8988T (cell line): ENCODE measurements around the gene TLCD4.
A peak's percentile ranks its signal among the peaks of the same experiment; 100 is the strongest.
"Not testable (repeated sequence)": the region's sequence is repeated elsewhere in the genome, so short reads cannot be mapped to it uniquely, and the experiment has no call there.

Experiments used
- DNase-seq: peaks from one replicate; pipeline ENCODE4 v3.0.0; 2011

Gene TLCD4

DNA sequence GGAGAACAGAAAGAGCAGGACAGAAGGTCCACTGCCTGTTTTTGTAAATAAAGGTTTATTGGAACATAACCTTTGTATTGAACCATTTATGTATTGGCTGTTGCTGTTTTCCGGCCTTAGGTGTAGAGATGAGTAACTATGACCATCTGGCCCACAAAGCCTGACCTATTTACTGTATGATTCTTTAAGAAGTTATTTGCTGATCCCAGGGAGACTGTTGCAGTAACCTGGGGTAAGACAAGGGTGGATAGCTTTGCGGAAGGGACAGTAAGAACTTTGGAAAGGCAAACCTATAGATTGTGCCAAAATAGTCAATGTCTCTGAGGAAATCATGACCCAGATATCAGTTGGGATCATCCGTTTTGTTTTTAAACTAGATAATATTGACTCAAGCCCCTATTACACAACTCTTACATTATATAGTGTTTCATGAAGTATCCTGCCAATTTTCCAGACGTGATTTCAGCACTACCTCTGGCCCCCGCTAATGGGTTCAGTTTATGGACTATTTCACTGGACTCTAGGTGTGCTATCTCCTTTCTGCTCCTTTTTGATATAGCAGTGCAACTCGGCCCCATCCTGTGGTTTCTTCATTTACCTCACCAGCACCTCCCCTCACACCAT is 20.8 kb upstream of the TLCD4 start:
- no peak for DNase-seq

DNA sequence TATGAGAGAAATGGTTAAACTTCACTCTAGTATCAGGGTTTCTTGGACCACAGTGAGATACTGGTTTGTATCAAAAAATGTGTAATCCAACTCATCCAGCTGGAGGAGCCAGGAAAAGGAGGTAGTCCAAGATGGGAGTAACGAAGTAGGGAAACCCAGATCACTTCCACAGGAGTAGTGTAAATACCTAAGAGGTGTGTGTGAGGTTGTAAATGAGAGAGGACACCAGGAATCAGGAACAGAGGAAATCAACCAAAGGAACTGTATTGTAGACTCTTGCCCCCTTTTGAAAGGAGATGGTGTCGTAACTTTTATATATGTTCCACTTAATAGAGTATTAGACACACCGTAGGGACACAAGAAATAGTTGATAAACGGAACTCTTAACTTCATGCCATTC is 19.7 kb upstream of the TLCD4 start:
- no peak for DNase-seq

DNA sequence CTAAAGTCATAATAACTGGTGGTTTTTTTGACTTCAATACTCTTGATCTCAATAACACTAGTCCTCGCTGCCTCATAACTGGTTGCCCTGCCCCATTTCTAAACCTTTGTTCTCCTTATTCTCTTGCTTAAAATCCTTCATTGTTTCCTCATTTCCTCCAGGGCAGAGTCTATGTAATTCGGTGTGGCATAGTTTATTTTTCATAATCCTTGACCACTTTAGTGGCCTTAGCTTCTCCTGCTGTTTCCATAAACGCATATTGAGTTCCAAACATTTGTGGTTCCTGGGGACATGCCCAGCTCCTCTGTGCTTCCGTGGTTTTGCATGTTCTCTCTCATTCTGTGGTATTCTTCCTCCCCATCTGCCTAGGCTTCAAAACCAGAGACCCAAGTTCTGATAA is 19.0 kb upstream of the TLCD4 start:
- DNase-seq: no peak

DNA sequence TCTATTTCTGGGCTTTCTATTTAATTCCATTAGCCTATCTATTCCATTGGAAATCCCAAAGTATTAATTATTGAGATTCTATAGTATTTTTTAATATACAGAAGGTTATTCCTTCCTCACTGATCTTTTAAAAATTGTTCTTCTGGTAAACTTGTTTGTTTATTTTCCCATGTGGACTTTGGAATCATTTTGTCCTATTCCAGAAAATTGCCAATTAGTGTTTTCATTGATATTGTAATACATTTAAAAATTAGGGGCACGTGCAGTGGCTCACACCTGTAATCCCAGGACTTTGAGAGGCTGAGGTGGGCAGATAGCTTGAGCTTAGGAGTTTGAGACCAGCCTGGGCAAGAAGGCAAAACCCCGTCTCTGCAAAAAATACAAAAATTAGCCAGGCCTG is 8.4 kb upstream of the TLCD4 start:
- DNase-seq: no peak

DNA sequence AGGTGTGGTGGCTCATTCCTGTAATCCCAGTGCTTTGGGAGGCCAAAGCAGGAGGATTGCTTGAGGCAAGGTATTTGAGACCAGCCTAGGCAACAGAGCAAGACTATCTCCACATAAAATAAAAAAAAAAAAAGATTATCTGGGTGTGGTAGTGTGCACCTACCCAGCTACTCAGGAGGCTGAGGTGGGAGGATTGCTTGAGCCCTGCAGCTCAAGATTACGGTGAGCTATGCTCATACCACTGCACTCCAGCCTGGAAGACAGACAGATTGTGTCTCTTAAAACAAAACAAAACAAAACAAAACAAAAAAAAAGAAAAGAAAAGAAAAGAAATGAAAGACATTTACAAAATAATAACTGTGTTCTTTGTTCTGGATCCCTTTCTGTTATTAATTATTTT is 6.1 kb upstream of the TLCD4 start:
- no peak for DNase-seq

DNA sequence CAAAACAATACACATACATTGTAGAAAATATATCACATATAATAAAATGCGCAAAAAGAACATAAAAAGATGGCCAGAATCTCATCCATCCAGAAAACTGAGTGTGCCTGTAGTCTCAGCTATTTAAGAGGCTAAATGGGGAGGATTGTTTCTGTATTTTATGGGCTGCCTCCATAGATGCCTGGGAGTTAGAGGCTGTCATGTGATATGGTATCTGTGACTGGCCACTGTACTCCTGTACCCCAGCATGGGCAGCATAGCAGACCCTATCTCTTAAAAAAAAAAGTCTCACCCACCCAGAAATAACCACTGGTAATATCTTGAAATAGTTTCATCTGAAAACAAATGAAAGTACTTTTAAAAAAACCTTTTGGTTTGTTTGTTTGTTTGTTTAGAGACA is 3.5 kb upstream of the TLCD4 start:
- DNase-seq: no peak

DNA sequence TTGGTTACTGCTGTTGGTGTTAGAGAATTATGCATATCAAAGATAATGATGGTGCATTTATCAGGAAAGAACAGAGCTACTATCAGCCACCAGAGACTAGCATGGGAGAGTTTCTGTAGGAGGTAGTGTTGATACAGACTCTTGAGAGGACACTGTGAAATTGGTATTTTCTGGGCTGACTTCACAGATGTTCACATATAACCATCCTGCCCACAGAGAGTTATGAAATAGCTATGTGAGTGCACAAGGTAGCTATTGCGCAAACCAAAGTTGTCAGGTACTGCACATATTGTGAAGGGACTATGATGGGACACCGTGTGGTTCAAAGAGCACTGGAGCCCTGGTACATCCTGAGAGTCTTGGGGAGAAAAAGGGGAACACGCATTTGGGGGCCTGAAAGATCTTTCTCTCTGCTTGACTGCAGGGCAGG is 1.4 kb upstream of the TLCD4 start:
- no peak for DNase-seq

DNA sequence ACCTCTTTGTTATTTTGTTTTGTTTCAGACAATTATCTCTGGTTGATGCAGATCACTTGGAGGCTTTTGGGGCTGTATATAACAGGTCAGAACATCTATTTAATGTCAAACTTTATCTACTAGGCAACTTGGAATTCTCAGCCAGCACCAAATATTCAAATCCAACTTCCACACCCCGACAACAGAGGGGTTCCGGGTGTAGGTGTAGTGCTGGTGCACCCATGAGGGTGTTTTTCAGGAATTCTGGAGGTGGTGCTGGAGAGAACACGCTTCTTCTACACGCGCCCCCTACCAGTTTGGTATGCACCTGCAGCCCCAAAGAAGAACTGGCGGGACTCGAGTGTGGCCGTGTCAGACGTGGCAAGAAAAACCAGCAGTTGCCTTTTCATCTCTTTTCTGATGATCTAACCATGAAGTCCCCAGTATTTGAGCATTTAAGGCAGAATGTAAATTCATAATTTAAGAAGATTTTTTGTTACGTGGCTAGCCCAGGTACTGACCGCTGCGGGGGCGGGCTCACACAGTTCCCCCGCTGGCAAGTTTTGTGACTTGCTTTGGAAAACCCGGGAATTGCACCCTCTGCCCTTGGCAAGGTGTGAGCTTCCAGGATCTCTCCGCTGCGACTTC is 462 bp upstream of the TLCD4 start:
- peak; percentile 58 for DNase-seq

DNA sequence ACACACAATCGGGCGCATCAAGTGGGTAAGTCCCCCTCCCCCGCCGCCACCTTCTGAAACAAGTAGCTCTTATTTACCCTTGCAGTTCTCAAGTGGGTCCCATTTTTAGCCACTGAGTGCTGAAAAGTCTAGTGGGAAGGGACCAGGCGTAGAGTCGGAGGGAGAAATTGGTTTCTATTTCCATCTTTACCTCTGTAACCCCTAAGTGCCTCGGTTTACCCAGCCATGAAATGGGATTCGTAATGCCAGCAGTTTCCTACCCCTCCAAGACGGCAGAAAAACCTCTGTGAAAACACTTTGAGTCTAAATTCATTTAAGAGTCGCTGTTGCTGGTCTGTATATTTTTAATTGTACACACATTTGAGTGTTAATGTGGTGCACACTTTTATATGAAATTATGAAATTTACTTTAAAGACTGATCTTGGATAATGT is 928 bp downstream of the TLCD4 start:
- no peak for DNase-seq

DNA sequence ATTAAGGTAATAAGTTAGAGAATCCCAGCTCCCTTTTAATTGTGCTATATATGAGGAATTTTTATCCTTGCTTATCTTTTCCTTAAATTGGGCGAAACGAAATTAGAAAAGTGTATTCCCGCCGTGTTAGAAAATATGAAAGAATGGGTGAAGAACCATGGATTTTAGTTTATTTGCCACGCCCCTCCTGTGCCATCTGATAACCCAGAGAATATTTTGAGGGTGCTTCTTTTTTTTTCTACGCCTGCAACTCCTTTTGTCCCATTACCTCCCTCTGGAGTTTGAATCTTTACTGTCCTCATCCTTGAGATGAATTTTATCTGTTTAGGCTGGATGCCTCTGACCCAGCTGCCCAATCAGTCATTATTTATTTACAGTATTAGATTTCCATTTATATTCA is 1.6 kb downstream of the TLCD4 start:
- no peak for DNase-seq

DNA sequence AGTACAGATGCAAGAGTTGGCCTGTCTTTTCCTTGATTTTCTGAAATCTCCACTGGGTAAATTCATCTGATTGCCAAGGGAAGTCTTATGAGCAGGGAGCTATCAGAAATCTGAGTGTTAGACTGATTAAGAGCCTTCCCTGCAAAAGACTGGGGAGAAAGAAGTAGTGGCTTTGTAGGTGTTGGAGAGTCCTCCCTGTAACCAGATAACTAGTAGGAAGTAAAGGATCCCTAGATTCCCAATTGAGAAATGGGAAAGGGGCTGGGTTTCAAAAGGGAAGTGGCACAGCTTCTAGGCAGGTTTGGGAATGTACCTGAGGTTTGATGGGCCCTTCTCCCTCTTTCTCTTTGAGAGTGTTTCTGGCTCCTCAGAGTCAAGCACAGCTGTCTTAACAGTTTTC is 2.1 kb downstream of the TLCD4 start:
- DNase-seq: no peak

DNA sequence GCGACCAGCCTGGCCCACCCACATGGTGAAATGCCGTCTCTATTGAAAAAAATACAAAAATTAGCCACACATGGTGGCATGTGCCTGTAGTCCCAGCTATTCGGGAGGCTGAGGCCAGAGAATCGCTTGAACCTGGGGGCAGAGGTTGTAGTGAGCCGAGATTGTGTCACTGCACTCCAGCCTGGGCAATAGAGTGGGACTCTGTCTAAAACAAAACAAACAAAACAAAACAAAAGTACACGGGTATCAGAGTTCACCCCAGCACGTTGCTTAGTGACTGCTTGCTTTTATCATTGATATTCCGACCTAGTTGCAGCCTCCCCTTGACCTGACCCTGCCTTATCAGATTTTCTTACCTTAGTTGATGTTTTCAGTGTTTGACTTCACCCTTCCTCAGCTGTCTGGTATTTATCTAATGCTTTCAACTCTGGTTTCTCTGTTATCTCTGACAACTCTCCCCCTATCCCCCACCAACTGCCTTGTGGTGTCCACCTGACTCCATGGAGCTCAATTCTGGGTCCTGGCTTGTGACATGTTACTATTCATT is 5.1 kb downstream of the TLCD4 start:
- DNase-seq: no peak

DNA sequence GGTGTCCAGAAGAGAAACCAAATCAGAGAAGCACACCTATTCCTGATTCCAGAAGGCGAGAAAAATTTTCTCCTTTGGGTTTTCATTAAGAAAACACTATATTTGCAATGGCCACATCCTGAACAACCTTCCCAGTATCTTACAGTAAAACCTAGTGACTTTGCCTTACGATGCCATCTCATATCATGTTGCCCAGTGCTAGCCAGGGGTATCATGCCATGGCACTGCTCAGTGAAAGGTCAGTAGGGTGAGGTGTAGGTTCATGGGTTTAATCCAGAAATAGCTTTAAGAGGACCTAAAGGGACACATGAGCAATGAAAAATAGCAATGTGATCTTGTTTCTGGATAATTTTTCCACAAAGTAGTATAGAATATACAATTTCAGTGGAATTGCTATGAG is 7.2 kb downstream of the TLCD4 start:
- DNase-seq: no peak

DNA sequence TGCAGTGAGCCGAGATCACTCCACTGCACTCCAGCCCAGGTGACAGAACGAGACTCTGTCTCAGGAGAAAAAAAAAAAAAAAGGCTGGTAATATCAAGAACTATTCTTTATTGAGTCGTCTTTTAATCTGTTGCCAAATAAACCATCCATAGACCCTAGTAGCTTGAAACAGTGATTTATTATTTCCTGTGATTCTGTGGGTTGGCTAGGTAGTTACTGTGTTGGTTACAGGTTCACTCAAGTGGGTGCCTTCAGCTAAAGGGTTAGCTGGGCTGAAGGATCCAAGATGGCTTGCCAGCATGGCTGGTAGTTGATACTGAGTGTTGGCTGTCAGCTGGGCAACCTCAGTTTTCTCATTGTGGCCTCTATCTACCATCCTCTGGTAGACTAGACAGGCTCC is 9.2 kb downstream of the TLCD4 start:
- no peak for DNase-seq

DNA sequence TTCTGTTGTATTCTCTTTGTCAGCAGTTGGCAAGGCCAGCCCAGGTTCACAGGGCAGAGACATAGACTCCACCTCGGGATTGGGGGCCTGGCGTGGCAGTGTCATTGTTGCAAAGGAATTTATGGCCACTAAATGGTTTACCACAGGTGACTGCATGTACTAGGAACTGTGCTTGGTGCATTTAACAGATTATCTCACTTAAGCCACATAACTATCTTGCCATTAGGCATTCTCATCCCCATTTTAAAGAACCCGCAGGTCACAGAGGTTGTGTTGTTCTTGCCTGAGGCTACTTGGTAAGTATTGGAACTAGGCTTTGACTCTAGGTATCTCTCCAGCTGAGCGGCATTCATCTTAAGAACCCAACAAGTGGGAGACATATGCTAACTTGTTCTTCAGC is 9.7 kb downstream of the TLCD4 start:
- DNase-seq: no peak

DNA sequence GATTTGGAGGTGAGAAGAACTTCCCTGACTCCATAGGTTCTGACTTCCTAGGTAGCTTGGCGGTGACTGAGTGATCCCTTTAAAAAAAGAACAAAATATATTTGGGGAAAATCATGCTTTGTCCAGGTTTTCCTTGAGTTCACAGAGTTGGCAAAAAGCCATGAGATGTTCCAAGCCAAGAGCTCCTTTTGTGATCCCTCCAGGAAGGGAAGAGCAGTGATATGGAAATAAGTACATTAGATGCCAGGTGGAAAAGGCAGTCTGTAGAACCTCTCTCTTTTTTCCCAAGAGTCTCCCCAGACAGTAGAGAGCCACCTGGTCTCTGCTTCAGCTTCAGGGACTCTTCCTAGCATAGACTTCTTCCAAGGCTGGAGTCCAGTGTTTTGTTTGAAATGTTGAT is 10.2 kb downstream of the TLCD4 start:
- DNase-seq: no peak

DNA sequence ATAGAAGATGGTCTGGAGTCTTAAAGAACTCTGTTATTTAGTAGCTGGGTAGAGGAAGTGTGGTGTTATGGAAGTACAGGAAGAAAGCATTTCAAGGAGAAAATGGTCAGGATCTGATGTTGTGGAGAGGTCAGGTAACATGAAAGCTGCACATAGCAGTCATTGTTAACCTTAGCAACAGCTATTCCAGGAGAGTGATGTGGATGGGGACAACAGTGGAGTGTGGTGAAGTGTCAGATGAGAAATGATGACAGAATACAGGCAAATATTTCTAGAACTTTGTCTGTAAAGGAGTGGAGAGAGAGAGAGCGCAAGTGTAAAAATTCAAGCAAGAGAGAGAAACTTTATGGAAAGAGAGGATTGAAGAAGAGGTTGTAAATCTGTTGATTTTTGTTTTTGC is 15.6 kb downstream of the TLCD4 start:
- DNase-seq: no peak

DNA sequence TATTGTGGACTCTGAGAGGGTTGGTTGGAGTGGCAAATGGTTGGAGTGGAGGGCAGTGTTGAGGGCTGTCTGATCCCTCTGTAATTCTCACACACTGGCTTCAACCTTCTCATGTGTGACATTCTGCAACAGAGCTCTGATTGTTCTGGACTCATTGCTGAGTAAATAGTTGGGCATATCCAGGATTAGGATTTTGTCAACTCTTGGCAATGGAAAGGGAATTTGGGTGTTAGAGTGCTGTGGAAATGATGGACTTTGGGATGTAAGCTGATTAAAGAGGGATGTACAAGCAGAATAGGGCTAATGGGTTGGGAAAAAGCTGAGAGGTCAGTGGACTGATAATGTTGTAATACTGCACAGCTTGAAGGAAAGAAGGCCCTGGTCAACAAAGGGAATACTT is 16.5 kb downstream of the TLCD4 start:
- DNase-seq: no peak

DNA sequence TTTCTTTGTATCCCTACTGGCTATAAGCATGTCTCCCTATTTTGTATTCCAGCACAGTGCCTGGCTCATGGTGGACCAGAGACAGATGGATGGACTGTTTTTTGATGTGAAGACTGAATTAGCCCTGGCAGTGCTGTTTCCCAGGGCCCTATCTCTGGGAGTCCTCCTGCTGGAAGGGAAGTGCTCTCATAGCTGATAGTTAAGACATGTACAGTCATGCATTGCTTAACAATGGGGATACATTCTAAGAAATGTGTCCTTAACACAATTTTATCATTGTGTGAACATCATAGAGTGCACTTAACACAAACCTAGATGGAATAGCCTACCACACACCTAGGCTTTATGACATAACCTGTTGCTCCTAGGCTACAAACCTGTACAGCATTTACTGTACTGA is 21.1 kb downstream of the TLCD4 start:
- no peak for DNase-seq

DNA sequence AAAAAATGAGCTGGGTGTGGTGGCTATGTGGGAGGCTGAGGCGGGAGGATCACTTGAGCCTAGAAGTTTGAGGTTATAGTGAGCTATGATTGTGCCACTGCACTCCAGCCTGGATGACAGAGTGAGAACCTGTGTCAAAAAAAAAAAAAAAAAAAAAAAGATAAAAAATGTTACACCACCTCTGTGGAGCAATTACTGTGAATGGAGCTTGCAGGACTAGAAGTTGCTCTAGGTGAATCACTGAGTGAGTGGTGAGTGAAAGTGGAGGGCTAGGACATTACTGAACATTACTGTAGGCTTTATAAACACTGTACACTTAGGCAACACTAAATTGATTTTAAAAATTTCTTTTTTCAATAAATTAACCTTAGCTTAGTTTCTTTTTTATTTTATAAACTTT is 21.9 kb downstream of the TLCD4 start:
- DNase-seq: no peak

DNA sequence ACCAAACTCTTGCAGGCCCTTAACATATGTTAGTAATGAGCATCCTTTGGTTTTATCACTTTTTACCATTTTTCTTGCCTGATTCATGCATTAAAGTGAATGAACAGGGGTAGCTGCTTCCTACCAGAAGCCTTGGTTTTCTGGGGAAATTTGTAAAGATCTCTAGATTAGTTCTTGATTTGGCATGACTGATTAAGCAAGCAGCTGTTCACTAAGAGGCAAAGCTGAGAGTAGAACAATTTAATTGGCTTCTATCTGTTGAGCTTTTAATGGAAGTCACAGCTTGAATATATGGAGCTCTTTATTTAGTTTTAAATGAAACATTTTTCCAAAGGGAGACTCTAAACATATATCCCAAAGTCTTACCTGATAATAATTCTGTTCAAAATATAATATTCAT is 23.6 kb downstream of the TLCD4 start:
- no peak for DNase-seq

DNA sequence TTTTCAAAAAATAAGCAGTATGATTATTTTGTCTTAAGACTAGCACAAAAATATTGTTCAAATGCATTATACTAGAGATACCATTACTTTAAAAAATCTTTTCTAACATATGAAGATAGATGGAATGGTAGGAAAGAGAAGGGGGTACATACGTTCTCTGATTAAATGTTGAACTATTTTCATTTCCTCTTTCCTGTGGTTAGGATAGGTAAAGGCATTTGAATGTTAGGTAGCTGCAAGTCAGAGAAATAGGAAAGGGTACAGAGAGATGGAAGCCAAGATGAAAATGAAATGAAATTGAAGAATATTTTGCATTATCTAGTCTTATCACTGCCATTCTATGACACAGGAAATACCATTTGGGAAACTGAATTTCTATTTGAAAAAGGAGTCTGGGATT is 28.3 kb downstream of the TLCD4 start:
- DNase-seq: no peak

DNA sequence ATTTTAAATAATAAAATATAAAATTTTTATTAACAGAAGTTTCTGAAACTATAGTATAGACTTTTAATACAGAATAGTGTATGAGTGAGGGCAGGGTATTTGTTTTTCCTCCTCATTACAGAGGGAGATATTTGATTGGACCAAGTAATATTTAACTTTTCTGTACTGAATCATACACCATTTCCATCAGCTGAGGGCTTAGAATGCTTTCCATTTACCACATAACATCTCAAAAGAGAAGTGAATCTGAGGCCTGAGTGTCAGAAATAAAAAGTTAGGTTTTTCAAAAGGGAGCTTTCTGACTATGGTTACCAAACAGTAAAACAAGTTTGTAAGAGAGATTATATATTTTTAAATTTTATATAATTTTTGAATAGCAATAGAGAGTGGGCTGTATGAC is 29.5 kb downstream of the TLCD4 start:
- no peak for DNase-seq

DNA sequence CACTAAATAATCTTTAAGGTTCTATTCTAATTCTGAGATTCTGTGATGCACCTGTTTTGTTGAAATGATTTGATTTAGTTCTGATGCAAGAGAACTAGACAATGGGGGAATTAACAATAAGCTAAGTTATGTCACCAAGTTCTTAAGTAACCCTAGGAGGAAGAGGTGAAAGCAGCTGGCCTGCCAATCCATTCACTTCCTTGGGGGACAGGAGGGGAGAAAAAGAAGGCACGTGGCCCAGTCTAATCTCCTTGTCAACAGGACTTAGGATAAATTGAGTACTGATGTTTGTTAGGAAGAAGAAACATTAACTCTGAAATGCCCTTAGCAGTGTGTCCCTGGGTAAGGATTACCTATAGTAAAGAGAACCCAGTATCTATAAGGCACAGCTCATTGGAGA is 36.9 kb downstream of the TLCD4 start:
- DNase-seq: no peak

DNA sequence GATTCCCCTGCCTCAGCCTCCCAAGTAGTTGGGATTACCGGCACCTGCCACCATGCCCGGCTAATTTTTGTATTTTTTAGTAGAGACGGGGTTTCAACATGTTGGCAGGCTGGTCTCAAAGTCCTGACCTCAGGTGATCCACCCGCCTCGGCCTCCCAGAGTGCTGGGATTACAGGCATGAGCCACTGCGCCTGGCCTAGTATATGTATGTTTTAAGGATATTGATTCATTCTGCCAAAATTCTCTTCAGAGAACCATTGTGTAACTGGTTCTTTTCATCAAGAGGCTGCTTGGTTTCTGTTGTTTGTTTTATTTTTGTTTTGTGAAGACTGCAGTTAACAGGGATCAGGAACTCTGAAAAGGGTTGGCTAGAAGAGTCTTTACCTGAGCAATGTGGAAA is 48.4 kb downstream of the TLCD4 start:
- not testable (repeated sequence) for DNase-seq
